Choroid plexus epithelial cell (primary cell): ENCODE results near the gene MYO1A.
"Not testable (repeated sequence)": the region's sequence is repeated elsewhere in the genome, so short reads cannot be mapped to it uniquely, and the experiment has no call there.

Experiments used
- DNase-seq: peaks from one replicate; pipeline ENCODE4 v3.0.0-alpha.2; 2010; ENCODE audit warnings: low read depth
- H3K4me3 ChIP-seq: 2 replicates; pipeline ENCODE4 v1.5.1; 2011; ENCODE audit warnings: low read depth, mild to moderate bottlenecking, control low read depth, low read length, moderate library complexity
- TF ChIP-seq, protein P1 (sequence below): conservative IDR thresholded peaks from 2 replicates; pipeline ENCODE4 v1.5.1; 2011; ENCODE audit warnings: low read depth, mild to moderate bottlenecking, control low read depth, inconsistent platforms, low read length, moderate library complexity

The MYO1A gene

DNA sequence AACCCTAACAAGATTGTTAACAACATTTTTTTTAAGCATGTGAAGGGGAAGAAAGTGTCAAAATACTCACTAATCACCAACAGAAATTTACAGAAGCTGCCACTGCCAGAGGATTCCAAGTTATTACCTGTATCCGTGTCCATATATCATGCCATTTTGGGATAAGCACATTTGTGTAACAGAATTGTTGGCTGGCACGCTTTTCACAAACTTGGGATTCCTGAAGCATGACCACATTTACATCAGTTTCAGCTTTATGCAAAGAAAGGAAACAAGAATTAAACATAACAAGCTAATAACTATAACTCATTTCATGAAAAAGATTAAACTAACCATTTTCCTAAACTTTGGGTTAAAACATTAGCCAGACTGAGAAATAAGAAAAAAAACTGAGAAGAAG lies 22.7 kb upstream of the MYO1A start:
- TF ChIP-seq, protein P1, sequence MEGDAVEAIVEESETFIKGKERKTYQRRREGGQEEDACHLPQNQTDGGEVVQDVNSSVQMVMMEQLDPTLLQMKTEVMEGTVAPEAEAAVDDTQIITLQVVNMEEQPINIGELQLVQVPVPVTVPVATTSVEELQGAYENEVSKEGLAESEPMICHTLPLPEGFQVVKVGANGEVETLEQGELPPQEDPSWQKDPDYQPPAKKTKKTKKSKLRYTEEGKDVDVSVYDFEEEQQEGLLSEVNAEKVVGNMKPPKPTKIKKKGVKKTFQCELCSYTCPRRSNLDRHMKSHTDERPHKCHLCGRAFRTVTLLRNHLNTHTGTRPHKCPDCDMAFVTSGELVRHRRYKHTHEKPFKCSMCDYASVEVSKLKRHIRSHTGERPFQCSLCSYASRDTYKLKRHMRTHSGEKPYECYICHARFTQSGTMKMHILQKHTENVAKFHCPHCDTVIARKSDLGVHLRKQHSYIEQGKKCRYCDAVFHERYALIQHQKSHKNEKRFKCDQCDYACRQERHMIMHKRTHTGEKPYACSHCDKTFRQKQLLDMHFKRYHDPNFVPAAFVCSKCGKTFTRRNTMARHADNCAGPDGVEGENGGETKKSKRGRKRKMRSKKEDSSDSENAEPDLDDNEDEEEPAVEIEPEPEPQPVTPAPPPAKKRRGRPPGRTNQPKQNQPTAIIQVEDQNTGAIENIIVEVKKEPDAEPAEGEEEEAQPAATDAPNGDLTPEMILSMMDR = no peak
- peak; percentile 23 for DNase-seq

DNA sequence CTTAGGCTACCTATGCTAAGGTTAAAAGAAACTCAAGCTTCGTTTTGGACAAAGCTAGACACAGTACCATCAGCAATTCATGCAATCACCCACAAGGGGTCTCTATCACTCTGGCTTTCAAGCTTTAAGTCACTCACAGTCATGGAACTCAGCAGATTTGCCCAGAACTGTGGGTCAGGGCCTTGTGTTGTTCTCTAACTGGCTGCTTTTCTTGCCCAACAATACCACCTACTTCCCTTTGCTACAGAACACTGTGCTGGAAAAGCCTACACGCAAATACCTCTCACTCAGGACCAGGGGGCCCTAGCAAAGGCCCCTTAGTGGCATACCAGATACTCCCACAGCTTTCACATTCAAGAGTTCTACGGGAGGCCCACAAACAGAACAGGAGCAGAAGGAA lies 19.6 kb upstream of the MYO1A start:
- peak; percentile 96 for DNase-seq
- TF ChIP-seq, protein P1 = peak; percentile 91
- H3K4me3 ChIP-seq = no peak overlapping the region

More for the DNA sequence above, 22.7 kb upstream of the MYO1A start:
- H3K4me3 ChIP-seq = no peak overlapping the region

DNA sequence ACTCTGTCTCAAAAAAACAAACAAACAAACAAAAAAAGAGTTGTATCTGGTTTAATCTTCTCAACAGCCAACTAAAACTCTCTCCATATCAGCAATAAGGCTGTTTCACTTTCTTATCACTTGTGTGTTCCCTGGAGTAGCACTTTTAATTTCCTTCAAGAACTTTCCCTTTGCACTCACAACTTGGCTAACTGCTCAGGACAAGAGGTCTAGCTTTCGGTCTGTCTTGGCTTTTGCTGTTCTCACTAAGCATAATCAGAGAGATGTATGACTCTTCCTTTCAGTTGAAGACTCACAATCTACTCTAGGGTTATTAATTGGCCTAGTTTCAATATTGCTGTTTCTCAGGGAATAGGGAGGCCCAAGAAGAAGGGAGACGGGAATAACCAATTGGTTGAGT lies 16.3 kb upstream of the MYO1A start:
- TF ChIP-seq, protein P1 = no peak
- no peak overlapping the region for H3K4me3 ChIP-seq
- DNase-seq = no peak

DNA sequence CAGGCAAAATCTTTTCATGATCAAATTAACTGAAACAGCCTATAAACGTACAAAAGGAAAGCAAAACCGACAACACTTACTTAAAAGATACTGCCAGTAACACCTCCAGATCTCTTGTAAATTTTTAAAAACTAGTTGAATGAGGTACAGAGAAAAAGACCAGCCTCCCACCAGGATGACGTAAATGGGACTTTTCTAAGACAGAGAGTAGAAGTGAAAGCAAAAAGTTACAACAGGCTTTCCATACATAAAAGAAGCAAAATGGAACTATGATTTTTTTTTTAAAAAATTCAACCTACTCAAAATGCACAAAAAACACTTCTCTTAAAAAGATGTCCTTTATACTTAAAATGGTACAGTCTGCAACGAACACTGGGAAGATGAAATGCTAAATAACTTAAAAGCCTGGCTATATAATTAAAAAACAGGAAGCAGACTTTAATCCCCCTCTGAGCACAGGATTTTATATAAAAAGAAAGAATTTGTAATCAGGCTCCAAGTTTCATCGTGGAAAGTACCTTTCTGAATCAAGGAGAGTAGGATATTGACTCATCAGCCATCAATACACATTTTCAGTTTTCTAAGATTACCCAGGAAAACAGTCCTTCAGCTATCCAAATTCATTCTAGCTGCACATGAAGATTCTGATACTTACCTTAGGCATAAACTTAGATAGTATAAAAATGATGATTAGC lies 14.2 kb upstream of the MYO1A start:
- TF ChIP-seq, protein P1 = no peak
- no peak overlapping the region for H3K4me3 ChIP-seq
- no peak for DNase-seq

- no peak overlapping the region for H3K4me3 ChIP-seq
- TF ChIP-seq, protein P1 = no peak
- no peak for DNase-seq
Observed at GRCh38 chr12:57058454-57058853, 8.5 kb upstream of the MYO1A start.

DNA sequence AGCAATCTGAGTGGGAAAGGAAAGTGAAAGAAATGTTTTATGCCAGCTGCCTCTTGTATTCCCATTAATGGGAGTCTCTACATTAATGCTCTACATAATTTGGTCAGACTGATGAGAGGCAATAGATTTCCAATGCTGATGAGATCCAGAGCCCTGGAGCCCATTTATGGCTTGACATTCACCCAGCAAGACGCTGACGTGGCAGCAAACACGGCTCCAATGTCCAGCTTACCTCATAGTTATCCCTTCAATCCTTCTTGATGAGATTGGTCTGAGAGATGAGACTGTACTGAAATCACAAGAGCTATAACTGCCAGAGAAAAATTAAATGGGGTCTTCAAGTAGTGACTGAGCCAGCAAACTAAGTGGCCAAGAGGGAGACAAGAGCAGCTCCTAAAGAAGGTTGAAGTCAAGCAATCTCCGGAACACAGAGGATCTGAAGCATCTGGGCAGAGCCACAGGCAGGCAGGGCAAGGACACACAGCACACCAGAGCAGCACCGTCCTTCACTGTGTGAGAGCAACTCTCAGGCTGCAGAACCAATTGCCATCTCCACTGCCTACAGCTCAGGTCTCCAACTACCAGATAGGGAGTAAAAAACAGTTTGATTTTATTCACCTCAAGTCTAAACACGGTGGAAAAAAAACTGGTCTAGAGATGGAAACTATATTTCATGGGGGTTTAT lies 7.3 kb upstream of the MYO1A start:
- no peak for DNase-seq
- no peak overlapping the region for H3K4me3 ChIP-seq
- TF ChIP-seq, protein P1 = no peak

DNA sequence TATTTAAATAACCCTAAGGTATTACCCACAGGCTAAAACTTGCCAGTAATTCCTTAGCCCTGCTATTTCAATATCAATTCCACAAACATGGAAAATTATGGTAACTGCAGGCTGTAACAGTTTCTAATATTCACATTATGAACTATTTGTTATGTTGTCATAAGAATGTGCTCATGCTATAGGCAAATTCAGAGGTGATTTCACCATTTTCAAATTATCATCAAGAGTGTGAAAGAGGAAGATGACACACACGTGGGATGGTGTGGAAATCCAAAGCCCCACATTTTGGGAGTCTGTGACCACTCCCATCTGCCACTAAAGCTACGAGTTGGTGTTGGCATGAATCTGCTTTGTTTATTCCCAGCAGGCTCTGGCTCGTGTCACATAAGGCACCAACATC lies 5.9 kb upstream of the MYO1A start:
- DNase-seq = no peak
- H3K4me3 ChIP-seq = no peak overlapping the region
- TF ChIP-seq, protein P1 = no peak

- not testable (repeated sequence) for DNase-seq, H3K4me3 ChIP-seq
Observed at GRCh38 chr12:57053901-57054300, 4.0 kb upstream of the MYO1A start.

DNA sequence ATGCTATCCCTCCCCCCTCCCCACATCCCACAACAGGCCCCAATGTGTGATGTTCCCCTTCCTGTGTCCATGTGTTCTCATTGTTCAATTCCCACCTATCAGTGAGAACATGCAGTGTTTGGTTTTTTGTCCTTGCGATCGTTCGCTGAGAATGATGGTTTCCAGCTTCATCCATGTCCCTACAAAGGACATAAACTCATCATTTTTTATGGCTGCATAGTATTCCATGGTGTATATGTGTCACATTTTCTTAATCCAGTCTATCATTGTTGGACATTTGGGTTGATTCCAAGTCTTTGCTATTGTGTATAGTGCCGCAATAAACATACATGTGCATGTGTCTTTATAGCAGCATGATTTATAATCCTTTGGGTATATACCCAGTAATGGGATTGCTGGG lies 3.2 kb upstream of the MYO1A start:
- not testable (repeated sequence) for DNase-seq, H3K4me3 ChIP-seq
